ENCODE results near the gene CDK5. TPM values are rescaled to one million over a fixed set of nuclear protein-coding genes. Genes with fewer than 3 reads are reported as not detected.

The CDK5 gene
- total RNA-seq, 3 donors from 2014 or later = 14.1 to 15.0 (median 14.3) TPM

GRCh38 chr7:151091003-151091402 is 33.3 kb upstream of the CDK5 start:
- no peaks in the 10 kb centered on the region for H3K27me3 Mint-ChIP-seq (ENCODE audit: low read depth)
- no peak overlapping the region for H3K4me3 Mint-ChIP-seq
- ATAC-seq = no peak
- peaks cover 10% of the 10 kb centered on the region for H3K4me1 Mint-ChIP-seq (ENCODE audit: low read depth)
- DNase-seq = no peak
- no peaks in the 10 kb centered on the region for H3K9me3 Mint-ChIP-seq
- H3K36me3 Mint-ChIP-seq (ENCODE audit: insufficient read depth) = peaks cover 2% of the 10 kb centered on the region

GRCh38 chr7:151089893-151090730 is 32.4 kb upstream of the CDK5 start:
- no peak for ATAC-seq
- Mint-ChIP-seq H3K27me3 (ENCODE audit: low read depth) (peaks cover 7% of the 10 kb centered on the region), H3K9me3 (no peaks in the 10 kb centered on the region), H3K36me3 (ENCODE audit: insufficient read depth) (peaks cover 2% of the 10 kb centered on the region), H3K4me3 (no peak overlapping the region), H3K4me1 (ENCODE audit: low read depth) (peaks cover 16% of the 10 kb centered on the region)
- DNase-seq = no peak

- peaks cover 21% of the 10 kb centered on the region for H3K4me1 Mint-ChIP-seq (ENCODE audit: low read depth)
- DNase-seq (no peak), ATAC-seq (no peak)
- H3K36me3 Mint-ChIP-seq (ENCODE audit: insufficient read depth) = peaks cover 2% of the 10 kb centered on the region
- peaks cover 9% of the 10 kb centered on the region for H3K27me3 Mint-ChIP-seq (ENCODE audit: low read depth)
- H3K4me3 Mint-ChIP-seq = peak overlapping the region; percentile 45
- no peaks in the 10 kb centered on the region for H3K9me3 Mint-ChIP-seq
Observed at GRCh38 chr7:151088856-151089699, 31.4 kb upstream of the CDK5 start.

GRCh38 chr7:151088019-151088855 is 30.5 kb upstream of the CDK5 start:
- Mint-ChIP-seq H3K27me3 (ENCODE audit: low read depth) (peaks cover 9% of the 10 kb centered on the region), H3K4me1 (ENCODE audit: low read depth) (peaks cover 23% of the 10 kb centered on the region), H3K36me3 (ENCODE audit: insufficient read depth) (peaks cover 2% of the 10 kb centered on the region), H3K9me3 (no peaks in the 10 kb centered on the region), H3K4me3 (peak overlapping the region; percentile 86)
- ATAC-seq (no peak), DNase-seq (no peak)

GRCh38 chr7:151087245-151088018 is 29.7 kb upstream of the CDK5 start:
- peak overlapping the region; percentile 86 for H3K4me3 Mint-ChIP-seq
- DNase-seq = peak; percentile 25
- peaks cover 9% of the 10 kb centered on the region for H3K27me3 Mint-ChIP-seq (ENCODE audit: low read depth)
- ATAC-seq = peak; percentile 28 to 39
- peaks cover 2% of the 10 kb centered on the region for H3K36me3 Mint-ChIP-seq (ENCODE audit: insufficient read depth)
- no peaks in the 10 kb centered on the region for H3K9me3 Mint-ChIP-seq
- H3K4me1 Mint-ChIP-seq (ENCODE audit: low read depth) = peaks cover 27% of the 10 kb centered on the region

- H3K36me3 Mint-ChIP-seq (ENCODE audit: insufficient read depth) = peaks cover 2% of the 10 kb centered on the region
- peak; percentile 8 to 19 for ATAC-seq
- no peaks in the 10 kb centered on the region for H3K9me3 Mint-ChIP-seq
- DNase-seq = peak; percentile 22
- H3K27me3 Mint-ChIP-seq (ENCODE audit: low read depth) = peaks cover 9% of the 10 kb centered on the region
- peaks cover 29% of the 10 kb centered on the region for H3K4me1 Mint-ChIP-seq (ENCODE audit: low read depth)
- peak overlapping the region; percentile 86 for H3K4me3 Mint-ChIP-seq
Observed at GRCh38 chr7:151086802-151087244, 29.1 kb upstream of the CDK5 start.

- Mint-ChIP-seq H3K4me3 (peak within 1 kb of the TSS; percentile 86), H3K27me3 (ENCODE audit: low read depth) (peaks cover 9% of the 10 kb centered on the region), H3K9me3 (no peaks in the 10 kb centered on the region), H3K4me1 (ENCODE audit: low read depth) (peaks cover 32% of the 10 kb centered on the region), H3K36me3 (ENCODE audit: insufficient read depth) (peaks cover 2% of the 10 kb centered on the region)
- peak; percentile 11 to 14 for ATAC-seq
- DNase-seq = peak; percentile 60
Observed at GRCh38 chr7:151085691-151086620, 28.3 kb upstream of the CDK5 start, which contains the start of gene AGAP3. TSS of gene AGAP3 (plus strand) at chr7:151086475. CDS start at chr7:151086742, 267 bp downstream.

GRCh38 chr7:151085329-151085690 is 27.6 kb upstream of the CDK5 start:
- Mint-ChIP-seq H3K4me1 (ENCODE audit: low read depth) (peaks cover 34% of the 10 kb centered on the region), H3K9me3 (no peaks in the 10 kb centered on the region), H3K27me3 (ENCODE audit: low read depth) (peaks cover 9% of the 10 kb centered on the region), H3K36me3 (ENCODE audit: insufficient read depth) (peaks cover 2% of the 10 kb centered on the region), H3K4me3 (peak overlapping the region; percentile 79)
- DNase-seq = no peak
- no peak for ATAC-seq

GRCh38 chr7:151083824-151084160 is 26.1 kb upstream of the CDK5 start:
- Mint-ChIP-seq H3K9me3 (no peaks in the 10 kb centered on the region), H3K27me3 (ENCODE audit: low read depth) (peaks cover 9% of the 10 kb centered on the region), H3K36me3 (ENCODE audit: insufficient read depth) (no peaks in the 10 kb centered on the region), H3K4me3 (peak overlapping the region; percentile 74), H3K4me1 (ENCODE audit: low read depth) (peaks cover 39% of the 10 kb centered on the region)
- DNase-seq (no peak), ATAC-seq (no peak)

- H3K9me3 Mint-ChIP-seq = no peaks in the 10 kb centered on the region
Observed at GRCh38 chr7:151083071-151083823, 25.6 kb upstream of the CDK5 start, which contains the start of gene TMUB1. TSS of gene TMUB1 (minus strand) at chr7:151083493. CDS start at chr7:151082563, 930 bp downstream.

GRCh38 chr7:151082141-151083070 is 24.7 kb upstream of the CDK5 start:
- ATAC-seq (no peak), DNase-seq (no peak)
- Mint-ChIP-seq H3K4me1 (ENCODE audit: low read depth) (peaks cover 38% of the 10 kb centered on the region), H3K4me3 (peak overlapping the region; percentile 90), H3K9me3 (no peaks in the 10 kb centered on the region), H3K36me3 (ENCODE audit: insufficient read depth) (peaks cover 3% of the 10 kb centered on the region), H3K27me3 (ENCODE audit: low read depth) (peaks cover 9% of the 10 kb centered on the region)

More at GRCh38 chr7:151083071-151083823, 25.6 kb upstream of the CDK5 start, which contains the start of gene TMUB1:
- ATAC-seq = peak; percentile 58 to 63
- Mint-ChIP-seq H3K4me1 (ENCODE audit: low read depth) (peaks cover 39% of the 10 kb centered on the region), H3K36me3 (ENCODE audit: insufficient read depth) (peaks cover under 1% of the 10 kb centered on the region), H3K27me3 (ENCODE audit: low read depth) (peaks cover 9% of the 10 kb centered on the region), H3K4me3 (peak within 1 kb of the TSS; percentile 90)
- peak; percentile 84 for DNase-seq
